HG02943 (cell line): ENCODE results near the gene CALML5.

Source experiments
- ATAC-seq: cut with Tn5 transposase; IDR thresholded peaks from one replicate; pipeline ENCODE4 v1.9.1; 2021; ENCODE audit warnings: mild to moderate bottlenecking, low read depth, moderate library complexity; ENCODE audit not compliant: unreplicated experiment

Gene CALML5

GRCh38 chr10:5503477-5503835, 4.1 kb upstream of the CALML5 start:
- no peak for ATAC-seq

- ATAC-seq, result no peak
Observed at GRCh38 chr10:5502571-5503476, 3.5 kb upstream of the CALML5 start.

GRCh38 chr10:5502061-5502521, 2.7 kb upstream of the CALML5 start:
- ATAC-seq, result no peak

GRCh38 chr10:5500910-5501309, 1.5 kb upstream of the CALML5 start:
- ATAC-seq, result no peak

DNA sequence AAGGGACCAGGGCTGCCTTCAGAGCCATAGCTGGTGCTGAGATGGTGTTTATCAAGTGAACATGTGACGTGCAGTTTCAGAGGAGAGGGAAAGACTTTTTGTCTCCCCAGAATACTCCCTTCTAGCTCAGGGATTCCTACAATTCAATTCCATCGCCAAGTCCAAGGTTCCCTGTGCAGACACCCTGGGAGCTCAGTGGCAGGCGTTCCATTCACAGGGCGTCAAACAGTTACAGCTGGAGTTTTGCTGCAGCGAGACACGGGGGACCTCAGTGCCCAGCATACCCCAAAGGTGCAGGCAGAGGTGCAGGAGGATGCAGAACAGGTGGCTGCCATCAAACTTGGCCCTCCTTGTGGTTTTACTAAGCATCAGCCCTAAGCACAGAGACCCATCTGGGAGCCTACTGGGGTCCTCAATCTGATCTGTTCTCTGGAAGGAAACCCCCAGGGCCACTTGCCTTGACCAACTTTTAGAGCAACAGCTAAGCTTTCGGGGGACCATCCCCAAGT, 846 bp upstream of the CALML5 start:
- ATAC-seq, result no peak

DNA sequence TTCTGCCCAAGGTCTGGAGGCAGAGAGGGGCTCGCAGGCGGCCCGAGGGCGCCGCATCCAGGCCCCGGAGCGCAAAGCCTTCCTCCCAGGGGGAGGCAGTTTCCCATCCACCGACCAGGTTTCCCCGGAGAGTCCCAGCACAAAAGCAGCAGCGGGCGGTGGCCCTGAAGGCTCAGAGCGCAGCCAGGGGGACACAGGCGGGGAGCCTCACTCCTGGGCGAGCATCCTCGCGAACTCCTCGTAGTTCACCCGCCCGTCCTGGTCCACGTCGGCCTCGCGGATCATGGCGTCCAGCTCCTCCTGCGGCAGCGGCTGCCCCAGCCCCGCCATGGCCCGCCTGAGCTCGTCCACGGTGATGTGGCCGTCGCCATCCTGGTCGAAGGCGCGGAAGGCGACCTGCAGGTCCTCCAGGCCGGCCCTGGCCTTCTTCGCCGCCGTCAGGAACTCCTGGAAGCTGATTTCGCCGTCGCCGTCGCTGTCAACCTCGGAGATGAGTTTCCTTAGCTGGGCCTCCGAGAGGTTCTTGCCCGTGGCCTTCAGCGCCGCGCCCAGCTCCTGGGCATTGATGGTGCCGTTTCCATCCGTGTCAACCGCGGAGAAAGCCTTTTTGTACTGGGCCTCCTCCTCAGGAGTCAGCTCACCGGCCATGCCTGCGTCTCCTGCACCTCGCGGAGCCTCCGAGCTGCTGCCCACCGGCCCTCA, 428 bp downstream of the CALML5 start:
- no peak for ATAC-seq

DNA sequence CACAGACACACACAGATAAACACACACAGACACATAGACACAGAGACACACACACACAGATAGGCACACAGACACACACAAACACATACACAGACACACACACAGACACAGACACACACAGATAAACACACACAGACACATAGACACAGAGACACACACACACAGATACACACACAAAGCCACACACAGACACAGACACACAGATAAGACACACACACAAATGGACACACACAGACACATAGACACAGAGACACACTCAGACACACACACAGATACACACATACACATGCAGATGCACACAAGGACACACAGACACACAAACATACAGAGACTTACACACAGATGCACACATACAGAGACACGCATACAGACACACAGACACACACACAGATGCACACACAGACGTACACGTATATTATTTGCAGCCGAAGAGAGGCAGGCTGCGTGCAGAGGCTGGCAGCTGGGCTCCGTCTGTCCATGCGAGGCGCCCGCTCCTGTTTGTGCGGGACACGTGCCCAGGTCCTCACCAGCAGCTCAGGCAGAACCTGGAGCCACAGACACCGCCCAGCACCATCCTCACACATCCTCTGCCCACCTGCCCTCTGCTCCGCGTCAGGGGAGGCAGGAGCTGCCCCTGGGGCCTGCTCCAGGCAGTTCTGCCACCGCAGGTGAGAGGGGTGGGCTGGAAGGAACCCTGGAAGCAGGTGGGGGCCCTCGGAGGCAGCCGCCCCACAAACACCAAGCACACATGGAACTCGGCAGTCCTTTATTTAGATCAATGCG, 1.2 kb downstream of the CALML5 start:
- no peak for ATAC-seq

GRCh38 chr10:5497289-5497688, 2.1 kb downstream of the CALML5 start:
- no peak for ATAC-seq

DNA sequence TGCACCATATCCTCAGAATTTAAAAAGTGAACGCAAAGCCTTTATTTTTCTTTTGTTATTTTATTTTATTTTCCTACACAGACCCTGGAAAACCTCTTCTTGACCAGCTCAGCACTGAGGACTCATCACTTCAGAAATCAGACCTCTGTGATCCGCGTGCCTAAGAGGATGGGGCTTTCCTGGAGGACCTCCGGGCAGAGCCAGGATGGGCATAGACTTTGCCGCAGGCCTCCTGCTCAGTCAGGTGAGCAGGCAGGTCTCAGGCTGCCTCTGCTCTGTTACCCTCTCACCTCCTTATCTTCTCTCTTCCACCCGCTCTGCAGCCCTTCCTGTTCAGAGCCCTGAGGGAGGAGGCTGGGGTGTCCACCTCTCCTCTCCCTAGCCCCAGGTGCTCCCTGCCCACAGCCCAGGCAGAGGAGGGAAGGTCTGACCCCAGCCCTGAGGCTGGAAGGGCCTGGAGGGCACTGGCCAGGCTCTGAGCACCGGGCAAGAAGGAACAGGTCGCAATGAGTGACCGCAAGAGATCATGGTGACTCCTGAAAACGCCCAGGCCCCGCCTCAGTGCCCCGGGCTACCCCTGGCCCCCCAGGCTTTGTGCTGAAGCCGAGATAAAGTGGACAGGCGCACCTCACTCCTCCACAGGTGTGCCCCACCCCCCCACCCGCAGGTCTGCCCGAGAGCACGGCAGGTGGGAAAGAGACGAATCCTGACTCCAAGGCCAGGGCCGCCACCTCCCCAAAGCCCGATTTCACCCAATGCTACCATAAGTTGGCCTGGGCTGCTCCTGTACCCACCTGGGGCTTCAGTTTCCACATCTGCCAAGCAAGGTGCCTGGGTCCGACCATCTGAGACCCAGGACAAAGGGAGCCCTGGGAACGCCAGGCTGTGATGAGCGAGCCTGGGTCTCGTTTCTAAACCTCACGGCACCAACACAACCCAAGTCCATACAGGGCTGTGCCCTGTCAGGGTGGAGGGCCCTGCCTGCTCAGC, 2.8 kb downstream of the CALML5 start:
- no peak for ATAC-seq

DNA sequence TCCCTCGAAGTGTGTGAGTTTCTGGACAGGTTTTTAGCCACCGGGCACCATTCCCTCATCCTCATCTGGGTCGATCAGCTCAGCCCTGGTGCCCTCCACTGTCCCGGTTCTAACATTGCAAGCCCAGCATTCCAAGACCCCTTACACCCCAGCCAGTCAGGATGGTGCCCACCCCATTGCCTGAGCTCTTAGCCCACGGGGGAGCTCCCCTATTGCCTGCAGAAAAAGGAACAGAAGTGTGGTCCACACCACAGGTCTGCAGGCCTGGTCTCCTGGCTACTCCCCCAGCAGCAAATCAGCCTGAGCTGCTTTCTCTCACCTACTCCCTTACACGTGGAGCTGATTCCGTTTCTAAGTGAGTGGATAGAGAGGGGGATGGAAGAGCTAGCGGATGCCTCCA, 4.8 kb downstream of the CALML5 start:
- ATAC-seq, result no peak

GRCh38 chr10:5493691-5494090, 5.7 kb downstream of the CALML5 start:
- ATAC-seq, result no peak

DNA sequence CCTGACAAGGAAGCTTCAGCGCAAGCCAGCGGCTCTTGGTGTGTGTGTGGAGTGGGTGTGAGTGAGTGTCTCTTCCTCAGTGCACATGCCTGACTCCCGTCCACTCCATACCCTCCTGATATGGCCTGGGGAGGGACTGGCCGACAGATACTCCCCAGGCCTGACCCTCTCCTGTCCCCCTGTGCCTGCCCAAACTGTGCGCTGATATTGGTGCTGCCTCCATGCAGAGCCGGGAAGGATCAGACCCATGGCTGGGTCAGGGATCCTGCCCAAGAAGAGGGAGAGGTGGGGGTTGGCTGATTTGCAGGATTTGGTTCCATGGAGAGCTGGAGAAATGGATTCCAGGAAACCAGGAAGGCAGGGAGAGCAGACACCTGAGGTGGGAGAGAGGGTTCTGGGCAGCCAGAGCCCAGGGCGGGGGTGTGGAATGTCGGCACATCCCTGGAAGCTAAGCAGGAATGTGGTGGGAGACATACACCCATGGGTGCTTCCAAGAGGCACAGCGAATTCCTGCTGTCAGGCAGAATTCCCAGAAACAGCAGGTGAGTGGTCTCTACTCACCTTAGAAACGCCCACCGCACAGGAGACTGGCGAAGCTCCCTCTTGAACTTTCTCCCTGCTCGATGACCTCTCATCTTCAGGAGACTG, 6.3 kb downstream of the CALML5 start:
- no peak for ATAC-seq

GRCh38 chr10:5492322-5492855, 7.0 kb downstream of the CALML5 start:
- ATAC-seq, result no peak

DNA sequence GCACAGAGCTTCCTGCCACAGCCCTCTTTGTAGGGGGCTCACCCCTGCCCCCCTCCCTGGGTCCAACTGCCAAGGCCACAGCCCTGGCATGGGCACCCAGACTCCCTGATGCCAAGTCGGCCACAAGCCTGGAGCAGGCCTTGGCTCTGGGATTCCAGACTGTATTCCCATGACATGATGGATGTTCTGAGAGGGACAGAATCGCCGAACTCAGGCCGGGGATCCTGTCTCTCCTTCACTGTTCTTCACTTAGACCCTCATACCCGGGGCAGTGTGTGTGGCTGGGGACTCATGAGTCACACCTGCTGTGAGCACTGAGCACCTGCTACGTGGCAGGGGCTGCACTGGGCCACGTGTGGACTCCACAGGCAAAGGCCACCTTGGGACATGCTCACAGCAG, 7.9 kb downstream of the CALML5 start:
- ATAC-seq, result no peak

DNA sequence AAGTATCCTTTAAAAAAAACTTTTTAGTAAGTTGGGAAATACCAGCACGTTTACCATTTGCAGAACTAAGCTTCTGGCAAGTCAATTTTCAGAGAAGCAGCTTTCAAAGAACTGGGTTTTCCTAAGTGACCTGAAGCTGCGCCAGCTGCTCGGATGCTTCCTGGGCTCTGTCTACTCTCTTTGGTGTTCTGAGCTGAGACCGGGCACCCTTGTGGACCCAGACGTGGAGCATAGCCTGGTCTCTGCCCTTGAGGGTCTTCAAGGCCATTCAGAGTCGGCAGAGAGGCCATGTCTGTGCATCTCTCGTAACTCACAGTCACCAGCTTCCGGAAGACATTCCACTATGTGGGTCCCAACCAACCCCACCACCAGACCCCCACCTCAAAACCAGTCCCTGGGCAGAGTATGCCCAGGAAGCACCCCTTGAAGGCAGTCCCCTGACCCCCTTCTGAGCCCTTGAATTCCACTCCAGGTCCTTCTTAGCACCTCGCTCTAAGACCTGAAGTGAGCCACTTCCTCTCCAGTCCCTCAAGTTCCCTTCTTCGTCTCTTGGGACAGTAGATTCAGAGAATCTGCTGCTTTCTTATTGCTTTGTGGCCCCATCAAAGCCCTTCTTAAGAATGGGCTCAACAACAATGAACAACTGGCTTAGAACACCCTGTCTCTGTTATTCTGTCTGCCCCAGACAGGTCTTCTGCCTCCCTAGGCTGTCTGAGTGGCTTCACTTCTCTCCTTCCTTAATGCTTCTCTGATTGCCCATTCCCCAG, 8.5 kb downstream of the CALML5 start:
- ATAC-seq, result no peak

DNA sequence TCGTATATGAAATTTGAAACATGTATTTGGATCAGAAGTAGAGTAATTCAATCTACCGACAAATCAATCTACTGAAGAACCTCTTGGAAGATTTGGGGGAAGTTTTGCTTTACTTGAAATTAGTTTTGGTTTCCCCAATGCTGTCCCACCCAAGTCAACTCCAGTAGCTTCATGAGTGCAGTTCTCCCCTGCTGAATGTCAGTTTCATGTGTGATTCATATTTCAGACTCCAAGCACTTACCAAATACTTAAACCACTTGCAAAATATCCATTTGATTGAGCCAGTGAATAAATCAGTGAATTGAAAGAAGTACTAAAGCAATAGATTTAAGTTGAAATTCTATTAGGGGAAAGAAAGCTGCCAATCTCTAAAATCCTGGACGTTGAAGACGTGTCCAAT, 9.3 kb downstream of the CALML5 start:
- ATAC-seq, result no peak

DNA sequence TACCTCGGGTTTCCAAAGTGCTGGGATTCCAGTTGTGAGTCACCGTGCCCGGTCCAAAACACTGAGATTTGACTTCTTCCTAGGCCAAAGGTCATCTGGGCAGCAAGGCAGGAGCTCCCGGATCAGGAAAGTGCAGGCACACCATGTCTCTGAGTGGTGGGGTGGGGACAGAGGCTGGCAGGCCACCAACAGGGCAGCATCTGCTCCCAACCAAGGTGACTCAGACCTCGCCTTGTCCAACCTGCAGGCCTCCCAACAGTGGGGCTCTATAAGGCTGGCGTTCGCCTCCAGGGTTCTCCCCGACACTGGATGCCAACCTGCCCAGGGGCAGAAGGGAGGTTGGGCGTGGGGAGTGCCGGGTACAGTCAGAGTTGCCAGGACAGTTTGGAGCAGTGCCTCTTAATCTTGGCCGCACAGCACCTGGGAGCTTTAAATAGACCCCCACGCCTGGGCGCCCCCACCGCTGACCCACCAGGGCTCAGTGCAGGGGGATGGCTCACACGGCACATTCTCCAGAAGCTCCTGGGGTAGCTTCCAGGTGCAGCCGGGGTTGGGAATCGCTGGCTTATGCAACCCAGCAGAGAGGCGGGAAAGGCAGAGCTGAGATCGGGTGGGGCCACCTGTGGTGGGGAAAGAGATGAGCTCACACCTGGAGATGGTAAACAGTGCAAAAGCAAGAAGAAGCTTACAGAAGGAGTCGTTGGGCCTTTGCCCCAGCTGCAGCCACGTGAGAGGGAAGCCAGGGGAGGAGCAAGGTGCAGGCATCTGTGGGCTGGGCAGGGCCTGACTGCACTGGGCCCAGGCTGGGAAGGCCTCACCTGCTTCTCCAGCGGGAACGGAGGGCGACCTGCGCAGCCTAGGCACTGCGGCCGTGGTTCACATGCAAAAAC, 10.9 kb downstream of the CALML5 start:
- no peak for ATAC-seq
